K562 treated with DMSO at 1 percent for 48 hours (cell line): ENCODE results near the gene CEBPB. TPM values are rescaled to one million over a fixed set of nuclear protein-coding genes. Genes with fewer than 3 reads are reported as not detected.

Source experiments
- total RNA-seq: library from RNA; unstranded; fragments of 300-600 nt; gene quantifications from 2 replicates; pipeline ENCODE4 v1.2.3, GENCODE V29; 2022; ENCODE audit warnings: low replicate concordance; ENCODE audit errors: extremely low read depth

The CEBPB gene
- total RNA-seq, result 687 TPM in 1 of 2 replicates, not detected in the other

GRCh38 chr20:50190251-50191064 lies at the start of gene CEBPB:
Gene CEBPB, plus strand, starts transcription at chr20:50190830. Its CDS starts 204 bp downstream, at chr20:50191034.

GRCh38 chr20:50153500-50154377 lies 36.9 kb upstream of the CEBPB start, which contains the start of gene PEDS1:
Gene PEDS1, minus strand, starts transcription at chr20:50153723. Its CDS starts 86 bp downstream, at chr20:50153637.

Other genes with a start within 250 kb of the CEBPB start
- gene SNAI1, start 207.8 kb upstream of the CEBPB start, total RNA-seq, result not detected in 2 replicates
- not detected in 2 replicates for gene UBE2V1, start 77.7 kb upstream of the CEBPB start, total RNA-seq
- gene PEDS1, start 37.1 kb upstream of the CEBPB start, total RNA-seq, result not detected in 2 replicates